ENCODE results near the gene CACNA1H. TPM values are rescaled to one million over a fixed set of nuclear protein-coding genes. Genes with fewer than 3 reads are reported as not detected.
"Not testable (repeated sequence)": the region's sequence is repeated elsewhere in the genome, so short reads cannot be mapped to it uniquely, and the experiment has no call there.

CACNA1H gene
- total RNA-seq, 1 donor from 2014 or later, result 4.2 TPM

DNA sequence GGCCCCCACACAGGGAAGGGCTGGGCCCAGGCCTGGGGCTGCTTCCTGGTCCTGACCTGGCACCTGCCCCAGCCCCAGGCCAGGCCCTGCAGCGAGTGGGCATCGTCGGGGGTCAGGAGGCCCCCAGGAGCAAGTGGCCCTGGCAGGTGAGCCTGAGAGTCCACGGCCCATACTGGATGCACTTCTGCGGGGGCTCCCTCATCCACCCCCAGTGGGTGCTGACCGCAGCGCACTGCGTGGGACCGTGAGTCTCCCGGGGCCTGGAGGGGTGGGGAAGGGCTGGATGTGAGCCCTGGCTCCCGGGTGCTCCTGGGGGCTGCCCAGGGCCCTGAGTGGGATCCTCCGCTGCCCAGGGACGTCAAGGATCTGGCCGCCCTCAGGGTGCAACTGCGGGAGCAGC is 88.2 kb downstream of the CACNA1H start:
- DNase-seq (ENCODE audit: low spot score); ATAC-seq: not testable (repeated sequence)

DNA sequence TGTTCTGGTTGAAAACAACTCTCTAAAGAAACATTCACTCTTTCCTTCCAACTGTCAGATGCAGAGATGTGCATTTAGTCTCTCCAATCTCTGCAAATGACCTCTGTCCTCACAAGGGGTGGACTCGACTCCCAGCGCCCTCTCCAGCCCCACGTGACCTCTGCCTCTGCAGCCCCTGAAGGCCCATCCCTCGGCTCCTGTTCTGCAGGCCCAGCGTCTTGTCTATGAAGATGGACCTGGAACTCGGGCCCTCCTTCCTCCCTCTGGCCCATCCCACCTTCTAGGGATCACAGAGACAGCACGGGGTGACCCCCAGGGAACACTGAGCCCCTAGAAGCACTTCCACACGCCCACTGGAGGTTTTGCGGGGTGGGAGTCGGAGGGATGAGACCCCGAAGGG is 90.5 kb downstream of the CACNA1H start:
- not testable (repeated sequence) for DNase-seq (ENCODE audit: low spot score); ATAC-seq

DNA sequence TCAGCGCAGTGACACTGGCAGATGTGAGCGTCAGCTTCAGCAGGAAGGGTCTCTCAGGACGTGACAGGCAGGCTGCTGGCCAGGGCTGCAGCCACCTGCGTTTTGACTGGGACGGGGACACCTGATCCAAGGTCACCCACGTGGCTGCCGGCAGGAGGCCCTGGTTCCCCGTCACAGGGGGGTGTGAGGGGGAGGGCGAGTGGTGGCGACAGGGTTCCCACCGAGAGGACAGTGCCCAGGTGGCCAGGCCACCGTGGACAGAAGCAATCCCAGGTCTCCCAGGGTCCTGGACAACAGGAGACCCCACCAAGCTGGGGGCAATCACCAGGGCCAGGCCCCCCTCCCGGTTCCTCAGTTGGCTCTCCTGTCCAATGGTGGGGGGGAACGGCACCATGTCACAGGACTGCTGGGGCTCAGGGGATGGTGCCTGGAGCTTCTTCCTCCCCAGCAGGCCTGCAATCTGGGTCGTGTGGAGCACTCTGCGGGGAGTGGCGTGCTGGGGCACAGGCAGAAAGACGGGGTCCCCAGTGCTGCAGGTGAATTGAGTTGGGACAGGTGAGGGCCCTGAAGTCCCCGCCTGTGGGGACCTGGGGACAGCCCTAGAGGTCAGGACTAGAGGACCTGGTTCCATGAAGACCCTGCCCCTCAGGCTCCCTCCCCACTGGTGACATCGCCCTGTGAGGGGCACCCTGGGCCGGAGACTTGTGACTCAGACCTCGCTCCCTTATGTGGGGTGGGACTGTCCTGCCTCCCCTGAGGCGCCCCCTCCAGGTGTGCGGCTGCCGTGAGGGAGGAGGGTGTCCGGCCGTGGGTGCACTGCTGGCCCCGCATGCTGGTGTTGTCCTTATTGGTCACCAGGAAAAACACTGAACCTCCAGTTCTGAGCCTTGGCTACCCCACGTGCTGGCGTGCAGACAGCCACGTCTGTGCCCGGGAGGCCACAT is 91.3 kb downstream of the CACNA1H start:
- DNase-seq (ENCODE audit: low spot score); ATAC-seq: not testable (repeated sequence)

DNA sequence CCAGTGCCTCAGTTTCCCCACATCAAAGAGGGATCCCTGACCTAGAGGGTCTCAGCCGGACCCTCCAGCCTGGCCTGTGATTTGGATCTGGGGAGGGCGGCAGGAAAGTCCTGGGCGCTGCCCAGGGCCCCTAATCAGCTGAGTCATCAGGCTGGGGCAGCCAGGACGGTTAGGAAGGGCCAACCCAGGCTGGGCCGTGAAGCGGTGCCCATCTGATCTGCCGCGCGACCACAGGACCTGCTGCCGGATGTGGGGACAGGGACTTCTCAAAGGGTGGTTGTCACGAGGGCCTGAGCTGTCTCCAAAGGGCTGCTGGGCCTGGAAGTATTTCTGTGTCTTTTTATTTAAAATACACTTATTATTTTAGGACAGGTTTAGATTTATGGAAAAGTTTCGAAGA is 92.0 kb downstream of the CACNA1H start:
- DNase-seq (ENCODE audit: low spot score), result no peak
- no peak for ATAC-seq

DNA sequence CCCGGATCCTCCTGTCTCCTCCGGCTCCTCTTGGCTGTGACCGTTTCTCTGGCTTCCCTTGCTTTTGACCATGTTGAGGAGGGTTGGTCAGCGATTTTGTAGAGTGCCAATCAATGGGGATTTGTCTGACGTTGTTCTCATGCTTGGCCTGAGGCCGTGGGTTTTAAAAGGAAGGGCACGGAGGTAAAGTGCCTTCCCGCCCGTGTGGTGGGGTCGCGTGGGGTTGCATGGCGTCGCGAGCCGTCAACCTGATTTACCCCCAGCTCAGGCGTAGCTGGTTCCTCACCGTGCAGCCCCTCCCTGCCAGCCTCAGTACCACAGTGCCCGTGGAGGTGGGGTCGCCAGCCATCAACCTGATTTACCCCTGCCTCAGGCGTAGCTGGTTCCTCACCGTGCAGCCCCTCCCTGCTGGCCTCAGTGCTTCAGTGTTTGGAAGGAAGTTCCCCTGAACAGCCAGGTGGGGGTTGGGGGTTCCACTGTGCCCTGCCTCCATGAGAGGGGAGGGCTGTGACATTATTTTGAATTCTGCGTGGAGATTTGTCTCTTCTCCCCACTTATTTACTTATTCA is 92.6 kb downstream of the CACNA1H start:
- DNase-seq (ENCODE audit: low spot score), result no peak
- no peak for ATAC-seq

DNA sequence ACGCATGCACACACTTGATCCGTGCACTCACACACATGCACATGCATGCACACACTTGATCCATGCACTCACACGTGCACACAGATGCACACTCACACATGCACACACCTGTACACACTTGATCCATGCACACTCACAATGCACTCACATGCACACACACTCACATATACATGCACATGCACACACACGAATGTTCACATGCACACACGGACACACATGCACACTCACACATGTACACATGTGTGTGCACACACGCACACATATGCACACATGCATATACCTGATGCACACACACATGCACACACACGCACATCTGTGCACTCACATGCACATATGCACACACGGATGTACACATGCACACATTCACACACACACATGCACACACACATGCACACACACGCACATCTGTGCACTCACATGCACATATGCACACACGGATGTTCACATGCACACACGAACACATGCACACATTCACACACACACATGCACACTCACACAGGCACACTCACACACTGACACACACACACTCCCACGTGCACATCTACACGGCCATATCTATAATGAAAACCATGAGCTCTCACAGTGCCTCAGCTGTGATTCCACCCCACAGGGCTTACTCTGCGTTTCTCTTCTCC is 95.1 kb downstream of the CACNA1H start:
- DNase-seq (ENCODE audit: low spot score), result not testable (repeated sequence)

DNA sequence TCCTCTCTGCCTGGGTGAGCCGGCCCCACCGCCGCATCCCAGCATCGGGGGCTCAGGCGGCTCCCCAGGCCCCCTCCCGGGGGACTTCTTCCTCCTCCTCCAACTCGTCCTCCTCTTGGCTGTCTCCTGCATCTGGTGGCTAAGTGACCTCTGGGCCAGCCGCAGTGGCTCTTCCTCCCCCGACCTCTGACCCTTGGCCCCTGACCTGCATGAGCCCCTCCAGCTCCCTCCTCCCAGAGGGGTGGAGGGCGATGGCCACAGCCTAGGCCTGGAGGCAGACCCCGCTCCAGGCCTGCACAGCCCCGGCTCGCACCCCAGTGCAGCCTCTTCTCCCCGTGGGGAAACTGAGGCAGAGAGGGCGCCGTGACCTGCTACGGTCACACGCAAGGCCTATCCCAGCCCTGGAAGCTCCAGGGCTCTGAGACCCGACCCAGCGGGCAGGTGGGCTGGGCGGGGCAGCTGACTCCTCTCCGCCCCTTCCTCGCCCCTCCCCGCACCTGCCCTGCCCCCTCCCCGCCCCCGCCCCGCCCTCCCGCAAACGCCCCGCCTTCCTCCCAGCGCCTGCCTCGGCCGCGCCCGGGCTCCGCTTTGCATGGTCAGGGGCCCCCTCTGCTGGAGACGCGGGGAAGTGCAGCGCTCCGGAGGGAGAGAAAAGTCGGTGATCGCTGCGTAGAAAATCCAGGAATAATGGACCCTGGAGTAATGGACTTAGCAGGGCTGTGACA is 96.3 kb downstream of the CACNA1H start:
- DNase-seq (ENCODE audit: low spot score), result not testable (repeated sequence)
- peak; percentile 98 for ATAC-seq

More for the DNA sequence above, 95.1 kb downstream of the CACNA1H start:
- not testable (repeated sequence) for ATAC-seq

DNA sequence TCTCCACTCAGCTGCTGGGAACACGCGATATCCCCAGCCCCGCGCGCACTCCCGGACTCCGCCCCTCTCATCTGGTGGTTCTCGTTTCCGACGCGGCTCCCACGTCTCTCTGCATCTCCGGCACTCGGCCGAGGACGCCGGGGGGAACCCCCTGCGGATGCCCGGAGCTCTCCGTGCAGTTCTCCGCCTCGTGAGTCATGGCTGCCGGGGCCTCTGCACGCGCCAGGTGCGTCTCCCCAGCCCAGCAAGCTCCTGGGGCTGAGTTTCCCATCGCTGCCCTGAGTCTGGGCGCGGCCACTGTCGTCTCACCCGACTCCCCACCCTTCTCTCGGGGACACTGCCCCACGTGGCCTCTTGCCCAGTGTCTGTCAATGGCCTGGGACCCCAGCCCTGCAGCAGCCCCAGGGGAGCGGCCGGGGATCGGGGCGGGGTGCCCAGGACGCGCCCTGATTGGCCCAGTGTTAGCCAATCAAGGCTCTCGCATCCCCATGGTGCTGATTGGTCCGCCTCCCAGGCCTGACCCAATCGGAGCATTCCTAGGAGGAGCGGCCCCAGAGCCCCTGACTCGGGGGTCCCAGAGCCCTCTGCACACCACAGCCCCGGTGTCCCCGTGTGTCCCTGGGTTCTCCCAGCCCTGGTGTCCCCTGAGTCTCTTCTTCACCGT is 100.9 kb downstream of the CACNA1H start:
- ATAC-seq; DNase-seq (ENCODE audit: low spot score): not testable (repeated sequence)

DNA sequence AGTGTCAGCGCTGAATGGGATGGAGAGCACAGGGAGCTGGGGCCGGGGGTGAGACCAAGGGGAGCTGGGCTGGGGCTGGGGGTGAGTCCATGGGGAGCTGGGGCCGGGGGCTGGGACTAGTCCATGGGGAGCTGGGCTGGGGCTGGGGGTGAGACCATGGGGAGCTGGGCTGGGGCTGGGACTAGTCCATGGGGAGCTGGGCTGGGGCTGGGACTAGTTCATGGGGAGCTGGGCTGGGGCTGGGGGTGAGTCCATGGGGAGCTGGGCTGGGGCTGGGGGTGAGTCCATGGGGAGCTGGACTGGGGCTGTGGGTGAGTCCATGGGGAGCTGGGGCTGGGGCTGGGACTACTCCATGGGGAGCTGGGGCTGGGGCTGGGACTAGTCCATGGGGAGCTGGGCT is 101.9 kb downstream of the CACNA1H start:
- not testable (repeated sequence) for ATAC-seq; DNase-seq (ENCODE audit: low spot score)

DNA sequence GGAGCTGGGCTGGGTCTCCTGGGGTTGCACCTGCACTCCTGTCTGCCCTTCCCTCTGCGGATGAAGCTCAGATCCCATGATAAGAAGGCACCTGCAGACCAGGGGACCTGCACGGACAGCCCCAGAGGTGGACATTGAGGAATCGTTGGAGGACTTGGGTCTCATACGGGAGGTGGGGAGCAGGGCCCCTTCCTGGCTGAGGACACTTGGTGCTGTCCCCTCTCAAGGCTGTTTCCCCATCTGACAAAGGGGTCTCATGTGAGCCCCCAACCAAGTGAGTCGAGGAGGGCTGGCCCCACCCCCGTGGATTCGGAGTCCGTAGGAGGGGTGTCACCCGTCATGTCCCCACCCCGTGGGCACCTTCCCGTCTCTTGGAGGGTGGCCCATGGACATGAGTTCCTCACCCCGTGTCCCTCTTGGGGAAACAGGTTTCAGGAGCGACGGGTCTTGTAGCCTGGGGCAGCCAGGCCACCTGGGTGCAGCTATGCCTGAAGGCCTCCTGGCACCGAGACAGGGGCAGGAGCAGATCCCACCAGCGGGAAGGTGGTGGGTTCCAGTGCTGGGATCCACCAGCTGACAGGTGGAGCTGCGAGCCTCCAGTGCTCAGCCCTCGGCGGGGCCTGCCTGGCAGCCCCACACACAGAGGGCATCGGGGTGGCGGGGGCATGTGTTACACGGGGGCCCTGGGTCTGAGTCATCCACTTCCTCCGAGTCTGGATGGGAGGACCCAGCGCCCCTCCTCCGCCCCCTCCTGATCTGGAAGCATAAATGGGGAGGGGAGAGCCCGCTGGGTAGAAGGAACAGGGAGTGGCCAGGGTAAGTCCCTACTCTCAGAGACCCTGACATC is 102.6 kb downstream of the CACNA1H start, which contains the start of gene TPSD1:
Gene TPSD1, plus strand, starts transcription at position 794 of the 847 bp plus-strand sequence. CDS start 212 bp downstream, outside the sequence.
- ATAC-seq, result peak; percentile 18
- not testable (repeated sequence) for DNase-seq (ENCODE audit: low spot score)

DNA sequence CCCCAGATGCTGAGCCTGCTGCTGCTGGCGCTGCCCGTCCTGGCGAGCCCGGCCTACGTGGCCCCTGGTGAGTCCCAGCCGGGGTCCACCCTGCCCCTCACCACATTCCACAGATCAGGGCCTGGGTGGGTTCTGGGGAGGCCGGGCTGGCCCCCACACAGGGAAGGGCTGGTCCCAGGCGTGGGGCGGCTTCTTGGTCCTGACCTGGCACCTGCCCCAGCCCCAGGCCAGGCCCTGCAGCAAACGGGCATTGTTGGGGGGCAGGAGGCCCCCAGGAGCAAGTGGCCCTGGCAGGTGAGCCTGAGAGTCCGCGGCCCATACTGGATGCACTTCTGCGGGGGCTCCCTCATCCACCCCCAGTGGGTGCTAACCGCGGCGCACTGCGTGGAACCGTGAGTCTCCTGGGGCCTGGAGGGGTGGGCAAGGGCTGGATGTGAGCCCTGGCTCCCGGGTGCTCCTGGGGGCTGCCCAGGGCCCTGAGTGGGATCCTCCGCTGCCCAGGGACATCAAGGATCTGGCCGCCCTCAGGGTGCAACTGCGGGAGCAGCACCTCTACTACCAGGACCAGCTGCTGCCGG is 103.5 kb downstream of the CACNA1H start:
- not testable (repeated sequence) for ATAC-seq; DNase-seq (ENCODE audit: low spot score)

DNA sequence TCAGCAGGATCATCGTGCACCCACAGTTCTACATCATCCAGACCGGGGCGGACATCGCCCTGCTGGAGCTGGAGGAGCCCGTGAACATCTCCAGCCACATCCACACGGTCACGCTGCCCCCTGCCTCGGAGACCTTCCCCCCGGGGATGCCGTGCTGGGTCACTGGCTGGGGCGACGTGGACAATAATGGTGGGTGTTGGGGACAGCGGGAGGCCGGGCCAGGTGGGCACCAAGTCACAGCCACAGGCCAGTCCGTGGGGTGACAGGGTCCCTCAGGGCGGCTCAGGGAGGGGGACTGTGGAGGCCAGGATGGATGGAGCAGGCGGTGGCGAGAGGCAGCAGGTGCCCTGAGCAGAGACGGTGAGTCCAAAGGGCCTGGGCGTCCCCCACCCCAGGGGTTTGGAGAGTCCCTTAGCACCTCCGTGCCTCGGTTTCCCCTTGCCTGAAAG is 104.0 kb downstream of the CACNA1H start:
- no peak for DNase-seq (ENCODE audit: low spot score)
- no peak for ATAC-seq

DNA sequence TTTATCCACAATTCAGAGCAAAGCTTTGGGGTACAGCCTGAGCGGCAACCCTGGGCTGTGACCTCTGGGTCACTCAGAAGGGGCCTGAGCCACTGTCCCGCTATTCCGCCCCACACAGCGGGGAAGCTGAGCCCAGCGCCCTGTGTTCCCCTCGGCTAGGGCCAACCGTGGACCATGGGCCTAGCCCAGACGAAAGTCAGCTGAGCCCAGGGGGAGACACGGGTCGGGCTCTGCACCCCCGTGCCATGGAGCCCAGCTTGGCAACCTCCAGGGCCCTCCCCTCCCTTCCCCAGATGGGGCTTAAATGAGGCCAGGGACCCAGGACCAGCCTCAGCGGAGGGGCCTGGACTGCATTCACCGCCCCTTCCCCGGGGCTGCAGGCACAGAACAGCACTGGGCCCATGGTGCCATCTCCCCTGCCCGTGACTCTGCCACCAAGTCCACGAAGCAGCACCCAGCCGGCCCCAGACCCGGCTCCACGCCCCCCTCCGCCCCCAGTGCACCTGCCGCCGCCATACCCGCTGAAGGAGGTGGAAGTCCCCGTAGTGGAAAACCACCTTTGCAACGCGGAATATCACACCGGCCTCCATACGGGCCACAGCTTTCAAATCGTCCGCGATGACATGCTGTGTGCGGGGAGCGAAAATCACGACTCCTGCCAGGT is 104.8 kb downstream of the CACNA1H start:
- DNase-seq (ENCODE audit: low spot score) (no peak), ATAC-seq (no peak)

DNA sequence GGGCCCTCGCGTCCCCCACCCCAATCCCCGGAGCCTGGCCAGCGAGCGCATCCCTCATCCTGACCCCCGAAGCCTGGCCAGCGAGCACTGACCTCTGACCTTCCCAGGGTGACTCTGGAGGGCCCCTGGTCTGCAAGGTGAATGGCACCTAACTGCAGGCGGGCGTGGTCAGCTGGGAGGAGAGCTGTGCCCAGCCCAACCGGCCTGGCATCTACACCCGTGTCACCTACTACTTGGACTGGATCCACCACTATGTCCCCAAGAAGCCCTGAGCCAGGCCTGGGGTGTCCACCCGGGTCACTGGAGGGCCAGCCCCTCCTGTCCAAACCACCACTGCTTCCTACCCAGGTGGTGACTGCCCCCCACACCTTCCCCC is 105.3 kb downstream of the CACNA1H start:
- ATAC-seq (no peak), DNase-seq (ENCODE audit: low spot score) (no peak)

DNA sequence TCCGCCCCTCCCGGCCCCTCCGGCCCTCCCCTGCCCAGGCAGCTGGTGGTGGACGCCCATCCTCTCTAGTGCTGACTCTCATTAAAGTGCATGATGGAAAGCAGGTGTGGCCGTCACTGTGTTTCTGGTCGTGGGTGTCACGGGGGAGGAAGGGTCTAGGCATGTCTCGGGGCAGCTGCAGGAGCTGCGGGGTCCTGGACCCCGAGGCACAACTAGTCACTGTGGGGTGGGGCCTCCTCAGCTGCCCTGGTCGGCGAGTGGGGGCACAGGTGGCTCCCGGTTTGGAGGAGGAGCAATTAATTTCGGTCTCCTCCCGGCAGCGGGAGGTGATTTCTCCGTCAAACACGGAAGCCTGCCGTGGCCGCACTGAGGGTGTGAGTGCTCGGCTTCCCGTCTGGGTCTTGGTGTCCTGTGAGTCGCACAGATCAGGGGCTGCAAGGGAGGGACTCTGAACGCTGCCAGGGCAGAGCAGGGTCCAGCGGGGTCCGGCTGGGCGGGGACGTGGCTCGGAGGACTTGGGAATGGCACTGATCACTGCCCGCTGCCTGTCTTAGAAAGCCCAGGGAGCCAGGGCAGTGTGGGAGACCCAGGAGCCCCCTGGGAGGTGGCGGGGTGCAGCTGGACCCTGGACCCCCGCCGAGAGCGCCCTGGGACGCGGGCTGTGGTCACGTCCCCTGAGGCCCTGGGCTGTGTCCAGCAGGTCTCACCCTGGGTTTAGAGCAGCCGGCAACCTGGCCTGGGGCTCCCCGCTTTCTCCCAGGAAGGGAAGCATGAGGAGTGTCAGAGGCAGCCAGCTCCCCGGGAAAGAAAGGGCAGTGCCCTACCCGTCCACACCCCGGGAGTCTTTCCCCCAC is 106.2 kb downstream of the CACNA1H start:
- DNase-seq (ENCODE audit: low spot score) (no peak), ATAC-seq (no peak)

DNA sequence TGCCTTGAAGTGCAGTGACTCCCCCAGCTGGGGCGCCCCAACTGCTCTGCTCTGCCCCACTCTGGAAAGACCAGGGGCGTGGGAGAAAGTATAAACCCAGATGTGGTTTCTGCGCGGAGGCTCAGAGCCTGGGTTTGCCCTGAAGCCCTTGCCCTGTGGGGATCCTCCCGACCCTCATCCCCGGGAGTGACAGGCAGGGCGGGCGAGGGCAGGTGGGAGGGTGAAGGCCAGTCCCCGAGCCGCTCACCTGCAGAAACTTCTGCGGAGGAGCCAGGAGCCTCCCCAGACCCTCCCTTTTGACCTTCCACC is 106.8 kb downstream of the CACNA1H start:
- DNase-seq (ENCODE audit: low spot score), result no peak
- no peak for ATAC-seq

DNA sequence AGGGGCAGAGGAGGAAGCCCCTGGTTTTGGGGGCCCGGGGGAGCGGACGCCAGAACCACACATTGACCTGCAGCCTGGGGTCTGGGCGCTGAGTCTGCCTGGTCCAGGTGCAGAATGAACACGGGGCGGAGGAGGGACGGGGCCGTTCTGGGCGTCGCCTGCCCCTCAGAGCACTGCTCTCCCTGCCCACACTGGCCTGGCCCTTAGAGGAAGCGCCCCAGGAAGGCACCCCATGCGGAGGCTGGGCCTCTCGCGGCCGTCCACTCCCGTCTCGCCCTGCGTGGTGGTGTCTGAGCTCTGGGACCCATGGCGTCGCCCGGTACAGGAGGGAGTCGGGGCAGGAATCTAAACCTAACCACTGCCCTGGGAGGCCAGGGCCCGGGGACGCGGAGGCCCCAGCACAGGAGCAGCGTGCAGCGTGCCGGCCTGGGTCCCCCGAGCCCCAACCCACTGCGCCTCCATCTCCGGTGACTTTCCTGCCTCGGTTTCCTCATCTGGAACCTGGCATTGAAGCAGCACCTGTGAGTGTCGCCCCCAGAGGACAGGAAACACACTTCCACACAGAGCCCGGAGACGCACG is 107.3 kb downstream of the CACNA1H start:
- DNase-seq (ENCODE audit: low spot score), result no peak
- ATAC-seq, result no peak
